ENCODE measurements around the gene LZTFL1. TPM values are rescaled to one million over a fixed set of nuclear protein-coding genes. Genes with fewer than 3 reads are reported as not detected.

The LZTFL1 gene
- total RNA-seq, 2 donors from 2014 or later = 23.2 to 28.9 TPM

GRCh38 chr3:45852828-45853227 lies 10.9 kb upstream of the LZTFL1 start:
- no peaks in the 10 kb centered on the region for H3K36me3 ChIP-seq
- no peaks in the 10 kb centered on the region for H3K4me1 ChIP-seq (replicated peaks)
- H3K27ac ChIP-seq = no peak overlapping the region
- H3K4me3 ChIP-seq = no peak overlapping the region
- H3K9me3 ChIP-seq = no peaks in the 10 kb centered on the region
- no peak for DNase-seq (ENCODE audit: low spot score)
- intact Hi-C loops (cut with DNase I) = no loop called here
- 81% methylated on average over 2 of the region's 2 CpGs for WGBS
- H3K27me3 ChIP-seq (replicated peaks; ENCODE audit: insufficient read depth) = no peaks in the 10 kb centered on the region
- TF ChIP-seq CTCF (IDR thresholded peaks at IDR 0.05) = no peak
- no peak for TF ChIP-seq POLR2AphosphoS5 (IDR thresholded peaks at IDR 0.05)
- TF ChIP-seq POLR2A (IDR thresholded peaks at IDR 0.05) = no peak

GRCh38 chr3:45848392-45848791 lies 6.5 kb upstream of the LZTFL1 start:
- Histone ChIP-seq H3K36me3 (no peaks in the 10 kb centered on the region), H3K4me3 (no peak overlapping the region), H3K27ac (no peak overlapping the region), H3K9me3 (no peaks in the 10 kb centered on the region), H3K4me1 (replicated peaks) (no peaks in the 10 kb centered on the region), H3K27me3 (replicated peaks; ENCODE audit: insufficient read depth) (no peaks in the 10 kb centered on the region)
- intact Hi-C loops (cut with DNase I) = no loop called here
- WGBS = 38% methylated on average over 1 of the region's 1 CpG
- DNase-seq (ENCODE audit: low spot score) = no peak
- no peak for TF ChIP-seq POLR2AphosphoS5 (IDR thresholded peaks at IDR 0.05)
- no peak for TF ChIP-seq POLR2A (IDR thresholded peaks at IDR 0.05)
- TF ChIP-seq CTCF (IDR thresholded peaks at IDR 0.05) = no peak

GRCh38 chr3:45844616-45845015 lies 2.7 kb upstream of the LZTFL1 start:
- TF ChIP-seq POLR2AphosphoS5 (IDR thresholded peaks at IDR 0.05) (no peak), CTCF (IDR thresholded peaks at IDR 0.05) (no peak), POLR2A (IDR thresholded peaks at IDR 0.05) (no peak)
- Histone ChIP-seq H3K4me3 (no peak overlapping the region), H3K4me1 (replicated peaks) (no peaks in the 10 kb centered on the region), H3K27ac (no peak overlapping the region), H3K36me3 (no peaks in the 10 kb centered on the region), H3K9me3 (no peaks in the 10 kb centered on the region), H3K27me3 (replicated peaks; ENCODE audit: insufficient read depth) (no peaks in the 10 kb centered on the region)
- WGBS = 100% methylated on average over 1 of the region's 1 CpG
- DNase-seq (ENCODE audit: low spot score) = no peak
- intact Hi-C loops (cut with DNase I) = no loop called here

GRCh38 chr3:45842851-45843625 lies 1.1 kb upstream of the LZTFL1 start:
- no peak for TF ChIP-seq CTCF (IDR thresholded peaks at IDR 0.05)
- no peak for TF ChIP-seq POLR2AphosphoS5 (IDR thresholded peaks at IDR 0.05)
- TF ChIP-seq POLR2A (IDR thresholded peaks at IDR 0.05) = no peak
- intact Hi-C loops (cut with DNase I) = no loop called here
- no peak for DNase-seq (ENCODE audit: low spot score)
- H3K27me3 ChIP-seq (replicated peaks; ENCODE audit: insufficient read depth) = no peaks in the 10 kb centered on the region
- WGBS = 64% methylated on average over 9 of the region's 9 CpGs
- H3K36me3 ChIP-seq = no peaks in the 10 kb centered on the region
- H3K4me3 ChIP-seq = no peak overlapping the region
- no peaks in the 10 kb centered on the region for H3K4me1 ChIP-seq (replicated peaks)
- H3K27ac ChIP-seq = no peak overlapping the region
- H3K9me3 ChIP-seq = no peaks in the 10 kb centered on the region

GRCh38 chr3:45841420-45841756 lies 531 bp downstream of the LZTFL1 start:
- no peak for TF ChIP-seq POLR2AphosphoS5 (IDR thresholded peaks at IDR 0.05)
- peak; percentile 6 for DNase-seq (ENCODE audit: low spot score)
- Histone ChIP-seq H3K27me3 (replicated peaks; ENCODE audit: insufficient read depth) (no peaks in the 10 kb centered on the region), H3K27ac (peak overlapping the region in 1 of 2 donors; percentile 31), H3K4me3 (peak overlapping the region; percentile 72 to 77), H3K36me3 (no peaks in the 10 kb centered on the region), H3K4me1 (replicated peaks) (no peaks in the 10 kb centered on the region), H3K9me3 (no peaks in the 10 kb centered on the region)
- WGBS = under 1% methylated on average over 15 of the region's 15 CpGs
- intact Hi-C loops (cut with DNase I) = no loop called here
